HS-27A (cell line): ENCODE data around the gene CHPF2.

ENCODE experiments used
- DNase-seq: peaks from one replicate; pipeline ENCODE4 v3.0.0-alpha.2; 2012; ENCODE audit warnings: low read depth, missing footprints

The CHPF2 gene

DNA sequence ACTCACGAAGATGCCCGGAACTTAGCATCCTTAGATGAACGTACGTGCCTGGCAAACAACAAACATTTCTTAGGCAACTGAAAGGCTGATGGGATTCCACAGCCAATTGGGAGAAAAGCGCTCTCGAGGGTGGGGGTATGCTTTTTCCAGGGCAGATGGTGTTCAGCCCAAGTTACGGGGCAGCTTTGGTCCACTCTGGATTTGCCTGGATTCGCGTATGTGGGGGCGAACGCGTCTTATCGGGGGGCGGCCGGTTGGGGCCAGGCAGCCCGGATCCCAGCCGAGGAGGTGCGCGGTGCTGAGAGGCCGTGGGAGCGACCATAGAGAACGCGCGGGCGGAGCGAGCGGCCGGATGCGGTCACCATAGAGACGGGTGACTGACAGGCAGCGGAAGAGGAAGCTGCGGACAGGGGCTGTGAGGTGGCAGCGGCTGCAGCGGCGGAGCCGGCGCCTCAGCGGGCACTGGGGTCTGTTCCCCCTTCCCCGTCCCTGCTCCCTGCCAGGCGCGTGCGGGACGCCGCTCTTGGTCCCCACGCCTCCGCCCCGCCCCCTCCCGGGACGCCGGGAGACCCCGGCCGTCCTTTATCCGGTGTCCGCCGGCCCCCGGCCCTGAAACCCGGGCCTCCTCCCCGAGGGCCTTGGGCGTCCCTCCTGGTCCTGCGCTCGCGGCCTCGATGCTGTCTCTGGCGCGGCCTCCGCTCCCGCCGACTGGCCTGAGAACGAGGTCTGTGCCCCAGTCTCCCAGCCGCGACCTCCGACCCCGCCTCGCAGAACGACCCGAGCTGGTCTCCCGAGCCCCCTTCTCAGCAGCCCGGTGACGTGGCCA is at the start of gene CHPF2:
Gene CHPF2, plus strand, starts transcription at position 393 of the 826 bp plus-strand sequence. CDS start 1,529 bp downstream, outside the sequence.
- no peak for DNase-seq

DNA sequence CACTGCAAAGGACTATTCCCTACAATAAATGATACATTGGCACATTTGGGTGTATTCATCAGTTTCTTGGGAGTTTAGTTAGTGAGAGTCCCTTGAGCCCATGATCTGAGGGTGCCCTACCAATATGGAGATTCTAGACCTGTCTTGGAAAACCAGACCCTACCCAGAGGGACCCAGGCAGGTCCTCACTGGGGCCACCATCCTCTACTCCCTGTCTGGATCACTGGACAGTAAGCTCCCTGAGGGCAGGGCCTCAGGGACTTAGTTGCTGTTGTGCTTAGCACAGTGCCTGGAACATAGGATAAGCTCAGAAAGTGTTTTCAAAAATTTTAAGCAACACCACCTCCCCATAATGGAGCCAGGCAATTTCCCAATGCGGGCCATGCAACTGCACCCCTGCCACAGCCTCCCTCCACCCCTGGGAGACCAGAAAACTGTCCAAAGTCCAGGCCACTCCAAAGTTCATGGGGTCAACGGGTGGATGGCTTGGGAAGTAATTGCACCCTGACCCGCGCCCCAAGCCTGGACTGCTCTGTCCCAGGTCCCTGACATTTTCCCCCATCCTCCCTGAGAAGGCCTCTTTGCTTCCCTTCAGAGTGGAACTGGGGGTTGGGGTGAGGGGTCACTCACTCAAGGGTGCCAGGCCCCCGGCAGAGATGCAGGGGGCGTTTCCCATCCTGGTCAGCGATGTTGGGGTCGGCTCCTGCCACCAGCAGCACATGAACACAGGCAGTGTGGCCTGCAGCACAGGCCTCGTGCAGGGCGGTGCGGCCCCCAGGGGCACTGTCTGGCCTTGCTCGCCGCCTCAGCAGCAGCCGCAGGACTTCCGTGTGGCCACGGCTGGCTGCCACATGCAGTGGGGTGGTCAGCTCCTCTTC is 46.3 kb upstream of the CHPF2 start:
- DNase-seq = no peak

DNA sequence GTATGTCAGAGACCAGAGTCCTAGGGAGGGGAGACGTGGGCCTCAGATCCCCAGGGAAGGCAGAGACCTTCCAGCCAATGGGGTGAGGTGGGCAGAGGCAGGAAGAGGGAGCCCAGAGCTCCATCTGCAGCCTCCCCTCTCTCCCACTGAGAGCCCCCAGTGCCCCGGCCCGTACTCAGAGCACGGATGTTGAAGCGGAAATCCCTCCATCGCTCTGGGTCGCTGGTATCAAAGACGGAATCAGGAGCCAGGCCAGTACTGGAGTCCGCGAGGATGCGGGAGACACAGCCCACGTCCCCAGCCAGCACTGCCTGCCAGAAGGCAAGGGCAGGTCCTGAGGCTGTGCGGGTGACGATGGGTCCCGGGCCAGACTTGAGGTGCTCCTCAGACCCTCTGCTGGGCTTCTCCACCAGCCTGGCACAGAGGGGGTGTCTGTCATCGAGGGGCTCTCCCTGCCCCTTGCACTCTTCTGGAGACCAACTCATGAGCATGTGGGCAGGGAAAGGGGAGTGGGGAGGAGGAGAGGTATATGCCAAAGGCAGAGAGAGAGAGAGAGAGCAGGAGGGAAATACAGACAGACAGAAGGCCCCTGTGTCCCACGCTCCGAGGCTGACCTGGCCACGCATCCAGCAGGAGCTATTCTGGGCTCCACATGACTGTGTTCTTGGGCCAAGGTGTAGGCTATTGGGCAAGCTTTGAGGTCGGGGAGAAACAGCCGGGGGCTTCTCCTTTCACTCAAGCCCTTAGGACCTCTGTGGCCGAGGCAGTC is 45.5 kb upstream of the CHPF2 start, which contains the start of gene ASB10:
Gene ASB10, minus strand, starts transcription at position 611 of the 769 bp plus-strand sequence. Its CDS starts 120 bp downstream, at position 491.
- no peak for DNase-seq

GRCh38 chr7:151187409-151188251 is 44.7 kb upstream of the CHPF2 start:
- no peak for DNase-seq

GRCh38 chr7:151188252-151188542 is 44.1 kb upstream of the CHPF2 start:
- DNase-seq = no peak

- DNase-seq = no peak
Observed at GRCh38 chr7:151189038-151189437, 43.2 kb upstream of the CHPF2 start.

- DNase-seq = no peak
Observed at GRCh38 chr7:151191544-151191943, 40.7 kb upstream of the CHPF2 start.

GRCh38 chr7:151192002-151192539 is 40.2 kb upstream of the CHPF2 start:
- no peak for DNase-seq

DNA sequence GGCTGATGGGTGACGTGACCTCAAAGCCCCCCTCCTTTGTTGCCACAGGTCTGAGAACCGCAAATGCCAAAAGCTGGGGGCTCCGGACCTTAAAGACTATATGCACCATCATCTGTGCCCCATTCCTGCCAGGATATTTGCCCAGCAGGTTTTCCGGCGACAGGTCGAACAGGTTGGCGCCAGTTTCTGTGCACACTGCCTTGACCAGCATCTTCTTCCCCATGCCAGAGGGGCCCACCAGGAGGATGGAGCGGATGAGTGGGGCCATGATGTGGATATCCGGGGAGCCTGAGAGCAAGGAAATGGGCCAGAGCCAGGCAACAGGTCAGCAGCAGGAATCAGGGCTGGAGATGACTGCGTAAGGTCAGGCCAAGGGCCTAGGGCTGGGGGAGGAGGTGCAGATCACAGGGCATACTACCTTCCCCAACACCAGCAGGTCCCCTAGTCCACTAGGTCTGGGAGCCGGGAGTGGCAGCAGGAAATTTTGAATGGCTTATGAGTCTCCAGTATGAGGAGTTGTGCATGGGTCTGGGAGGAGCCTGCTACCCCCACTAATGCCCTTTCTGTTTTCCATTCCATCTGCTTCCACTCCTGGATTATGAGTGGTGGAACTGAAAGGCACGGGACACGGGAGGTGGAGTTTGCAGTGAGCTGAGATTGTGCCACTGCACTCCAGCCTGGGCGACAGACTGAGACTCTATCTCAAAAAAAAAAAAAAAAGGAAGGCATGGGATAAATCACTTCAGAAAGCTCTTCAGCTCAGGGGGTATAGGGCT is 38.9 kb upstream of the CHPF2 start:
- no peak for DNase-seq

- DNase-seq = no peak
Observed at GRCh38 chr7:151194188-151194587, 38.1 kb upstream of the CHPF2 start.

DNA sequence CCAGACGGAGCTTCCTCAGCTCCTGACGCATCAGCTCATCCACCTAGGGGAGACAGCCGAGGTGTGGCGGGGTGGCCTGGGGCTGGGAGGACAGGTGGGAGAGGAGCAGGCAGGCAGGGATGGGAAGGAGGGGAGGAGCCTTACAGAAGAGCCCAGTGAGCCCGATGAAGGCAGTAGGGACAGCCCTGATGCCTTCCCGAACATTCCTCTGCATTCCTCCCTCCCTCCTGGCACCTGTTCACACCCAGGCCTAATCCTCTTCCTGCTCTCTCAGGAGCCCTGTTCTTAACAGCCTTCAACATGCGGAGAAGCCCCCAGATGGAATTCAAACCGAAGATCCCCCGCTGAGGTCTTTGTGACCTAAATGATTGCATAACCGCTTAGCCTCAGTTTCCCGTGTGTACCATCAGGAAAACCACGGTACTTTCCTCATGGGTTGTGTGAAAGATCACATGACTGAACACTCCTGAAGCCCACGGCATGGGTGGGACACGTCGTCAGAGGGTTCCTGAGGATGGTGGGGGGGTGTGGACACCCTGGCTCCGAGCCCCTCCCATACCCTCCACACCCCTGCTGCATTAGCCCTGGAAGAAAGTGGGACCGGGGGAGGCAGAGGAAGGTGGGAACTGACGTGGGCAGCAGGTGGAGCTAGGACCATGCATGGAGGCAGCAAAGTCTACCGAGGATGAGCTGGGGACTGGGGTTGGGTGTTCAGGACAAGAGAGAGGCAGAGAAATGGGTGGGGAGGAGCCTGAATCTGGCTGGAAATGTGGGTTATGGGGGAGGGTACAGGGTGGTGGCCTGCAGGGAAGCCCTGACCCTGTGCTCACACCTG is 36.5 kb upstream of the CHPF2 start:
- DNase-seq = no peak

- DNase-seq = no peak
Observed at GRCh38 chr7:151197932-151198331, 34.4 kb upstream of the CHPF2 start.

DNA sequence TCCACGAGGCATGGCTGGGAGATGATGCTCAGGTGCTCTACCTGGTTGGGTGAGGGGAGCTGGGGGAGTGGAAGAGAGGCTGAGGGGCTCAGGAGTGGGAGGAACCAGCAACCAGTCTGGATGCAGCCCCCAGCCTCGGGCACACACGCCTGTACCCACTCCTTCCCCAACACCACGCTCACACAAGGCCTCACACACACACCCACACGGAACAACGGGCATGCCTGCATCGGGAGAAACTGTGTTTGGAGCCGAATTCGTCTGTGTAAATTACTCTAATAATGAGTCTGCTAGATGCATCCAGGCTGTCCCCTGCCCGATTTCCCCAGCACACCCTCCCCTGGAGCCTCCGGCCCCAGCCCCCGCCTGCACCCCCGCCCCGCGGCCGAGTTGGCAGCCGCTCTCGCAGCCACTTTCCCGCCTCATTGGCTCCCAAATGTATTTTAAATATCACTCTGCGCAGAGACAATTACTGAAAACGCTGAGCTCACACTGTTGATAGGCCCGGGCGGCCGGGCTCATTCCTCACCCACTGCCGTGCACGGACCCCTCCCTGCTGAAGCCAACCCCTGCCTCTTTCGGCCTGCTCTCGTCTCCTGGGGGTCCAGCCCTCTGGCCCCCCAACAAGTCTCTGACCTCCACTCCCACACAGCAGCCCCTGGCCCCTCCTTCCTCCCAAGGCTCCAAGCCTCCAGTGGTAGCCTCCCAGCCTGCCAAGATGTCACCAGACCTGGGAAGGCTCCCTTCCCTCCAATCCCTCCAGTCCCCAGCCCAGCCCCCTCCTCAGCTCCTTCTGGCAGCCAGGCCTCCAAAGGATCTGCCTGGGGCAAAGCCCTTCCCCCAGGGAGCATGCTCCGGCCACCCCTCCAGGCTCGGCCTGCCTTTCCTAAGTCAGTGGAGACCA is 33.1 kb upstream of the CHPF2 start:
- no peak for DNase-seq

DNA sequence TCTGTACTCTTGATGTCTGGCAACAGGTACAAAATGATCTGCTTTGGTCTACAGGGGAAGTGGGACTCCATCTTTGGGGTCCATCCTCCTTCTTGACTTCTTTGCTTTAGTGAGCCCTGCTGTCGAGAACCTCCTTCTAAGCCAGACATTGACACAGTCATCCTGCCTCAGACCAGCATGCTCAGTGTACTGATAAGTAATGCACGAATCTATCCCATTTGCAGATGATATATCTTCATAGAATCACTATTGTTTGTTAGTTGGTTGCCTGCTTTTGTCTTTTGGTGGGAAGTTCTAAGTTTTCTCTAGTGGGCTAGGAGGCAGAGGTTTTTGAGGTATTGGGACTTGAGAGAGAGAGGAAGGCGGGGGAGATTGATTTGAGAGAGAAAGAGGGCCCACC is 30.9 kb upstream of the CHPF2 start:
- no peak for DNase-seq

GRCh38 chr7:151201751-151202150 is 30.5 kb upstream of the CHPF2 start:
- DNase-seq = no peak

DNA sequence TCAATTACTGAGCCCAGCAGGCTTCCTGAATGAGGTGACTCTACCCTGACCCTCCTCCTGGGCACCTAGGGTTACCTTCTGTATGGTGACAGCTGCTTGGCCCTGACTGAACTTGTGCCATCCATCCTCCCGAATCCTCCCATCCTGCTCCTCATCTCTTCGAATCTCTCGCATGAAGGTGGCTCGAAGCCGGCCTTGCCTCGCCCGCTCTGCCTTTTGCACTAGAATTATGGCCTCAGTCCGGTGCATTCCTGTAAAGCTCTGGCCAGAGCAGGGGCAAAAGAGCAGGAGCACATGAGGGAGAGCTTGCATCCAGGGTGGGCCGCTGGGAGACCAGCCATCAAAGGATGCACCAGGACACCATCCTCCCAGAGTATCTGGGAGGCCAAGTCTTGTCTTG is 29.4 kb upstream of the CHPF2 start:
- no peak for DNase-seq

DNA sequence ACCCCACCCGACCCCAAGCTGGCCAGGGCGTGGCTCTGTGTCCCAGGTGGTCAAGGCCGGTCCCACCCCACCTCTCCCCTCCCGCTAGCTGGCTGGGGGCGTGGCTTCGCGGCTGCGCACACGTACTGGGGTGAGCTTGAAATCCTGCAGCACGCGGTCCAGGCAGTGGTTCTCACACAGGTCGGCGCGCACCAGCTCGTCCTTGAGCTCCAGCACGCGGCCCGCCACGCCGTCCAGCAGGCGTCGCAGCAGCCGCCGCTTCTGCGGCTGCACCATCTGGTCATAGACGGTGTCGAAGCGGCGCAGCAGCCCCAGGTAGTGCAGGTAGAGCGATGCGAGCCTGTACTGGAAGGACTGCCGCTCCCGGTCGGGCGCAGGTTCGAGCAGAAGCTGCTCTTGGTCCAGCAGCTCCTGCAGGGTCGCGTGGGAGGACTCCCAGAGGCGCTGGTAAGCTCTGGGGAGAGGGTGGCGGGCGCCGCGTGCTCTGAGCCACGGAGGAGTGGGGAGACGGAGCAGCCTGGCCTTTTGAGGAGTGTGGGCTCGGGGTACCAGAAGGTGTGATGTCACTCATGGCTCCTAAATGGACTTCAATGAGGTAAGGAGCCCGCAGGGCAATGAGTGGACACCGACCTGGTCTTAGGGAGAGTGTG is 27.8 kb upstream of the CHPF2 start:
- no peak for DNase-seq

GRCh38 chr7:151205730-151206129 is 26.6 kb upstream of the CHPF2 start:
- no peak for DNase-seq
